HepG2 (cell line): ENCODE data around the gene AFF4. TPM values are rescaled to one million over a fixed set of nuclear protein-coding genes. Genes with fewer than 3 reads are reported as not detected.

Experiments used
- CAMTA2 ChIP-seq: sonication (generic); formaldehyde crosslinking; IDR thresholded peaks from 2 replicates; pipeline ENCODE4 v1.4.0; 2020; ENCODE audit warnings: mild to moderate bottlenecking, missing genetic modification reagents, borderline replicate concordance
- CBX2 ChIP-seq, 2 experiments: fragments of 200-600 bp in 1 of 2; sonication (generic); formaldehyde crosslinking in 1 of 2; IDR thresholded peaks; 2 replicates each; pipeline versions ENCODE4 v1.7.0 to v1.8.1; 2018 to 2022; ENCODE audit warnings: low read depth in 2 of 2, low read length in 1 of 2, mild to moderate bottlenecking in 1 of 2, missing genetic modification reagents in 1 of 2
- E2F5 ChIP-seq: sonication (generic); formaldehyde crosslinking; conservative IDR thresholded peaks from 2 replicates; pipeline ENCODE4 v1.4.0; 2020; ENCODE audit warnings: missing genetic modification reagents
- FOXC1 ChIP-seq: sonication (generic); formaldehyde crosslinking; IDR thresholded peaks from 2 replicates; pipeline ENCODE4 v1.8.0; 2022; ENCODE audit warnings: mild to moderate bottlenecking, missing genetic modification reagents, borderline replicate concordance
- GATAD2A ChIP-seq: IDR thresholded peaks from 2 replicates; pipeline ENCODE4 v1.6.1; 2016
- GLI4 ChIP-seq: sonication (generic); formaldehyde crosslinking; IDR thresholded peaks from 2 replicates; pipeline ENCODE4 v1.5.1; 2020; ENCODE audit warnings: missing genetic modification reagents, mild to moderate bottlenecking, moderate library complexity, borderline replicate concordance
- HOXA5 ChIP-seq: sonication (generic); formaldehyde crosslinking; IDR thresholded peaks from 2 replicates; pipeline ENCODE4 v1.4.0; 2020; ENCODE audit warnings: missing genetic modification reagents
- KAT2B ChIP-seq: fragments of 150-350 bp; IDR thresholded peaks from 2 replicates; pipeline ENCODE4 v1.6.1; 2014; ENCODE audit warnings: low read depth, low read length, borderline replicate concordance
- SOX5 ChIP-seq: IDR thresholded peaks from 2 replicates; pipeline ENCODE4 v1.6.1; 2016; ENCODE audit warnings: borderline replicate concordance
- SRF ChIP-seq: IDR thresholded peaks from 2 replicates; pipeline ENCODE4 v1.6.1; 2011; ENCODE audit warnings: mild to moderate bottlenecking, low read depth, low read length, moderate library complexity
- YEATS4 ChIP-seq: sonication (generic); formaldehyde crosslinking; IDR thresholded peaks from 2 replicates; pipeline ENCODE4 v1.4.0; 2020; ENCODE audit warnings: missing genetic modification reagents, borderline replicate concordance
- ZBTB25 ChIP-seq: IDR thresholded peaks from 2 replicates; pipeline ENCODE4 v1.6.1; 2018; ENCODE audit warnings: missing genetic modification reagents
- ZBTB43 ChIP-seq: sonication (generic); formaldehyde crosslinking; conservative IDR thresholded peaks from 2 replicates; pipeline ENCODE4 v1.4.0; 2020; ENCODE audit warnings: missing genetic modification reagents
- ZFAT ChIP-seq: sonication (generic); formaldehyde crosslinking; conservative IDR thresholded peaks from 2 replicates; pipeline ENCODE4 v1.8.1; 2023; ENCODE audit warnings: missing genetic modification reagents, inconsistent platforms
- ZNF180 ChIP-seq: sonication (generic); formaldehyde crosslinking; IDR thresholded peaks from 2 replicates; pipeline ENCODE4 v1.4.0; 2020; ENCODE audit warnings: low read depth, missing genetic modification reagents, borderline replicate concordance
- ZNF253 ChIP-seq: sonication (generic); formaldehyde crosslinking; IDR thresholded peaks from 2 replicates; pipeline ENCODE4 v1.8.0; 2022; ENCODE audit warnings: mild to moderate bottlenecking, missing genetic modification reagents, borderline replicate concordance
- ZNF367 ChIP-seq: sonication (generic); formaldehyde crosslinking; IDR thresholded peaks from 2 replicates; pipeline ENCODE4 v1.4.0; 2020; ENCODE audit warnings: missing genetic modification reagents, borderline replicate concordance
- ZNF546 ChIP-seq: sonication (generic); formaldehyde crosslinking; conservative IDR thresholded peaks from 2 replicates; pipeline ENCODE4 v1.8.1; 2023; ENCODE audit warnings: mild to moderate bottlenecking, missing genetic modification reagents
- ZNF563 ChIP-seq: sonication (generic); formaldehyde crosslinking; IDR thresholded peaks from 2 replicates; pipeline ENCODE4 v1.8.0; 2022; ENCODE audit warnings: mild to moderate bottlenecking, moderate library complexity, missing genetic modification reagents
- ZNF619 ChIP-seq: sonication (generic); formaldehyde crosslinking; IDR thresholded peaks from 2 replicates; pipeline ENCODE4 v1.4.0; 2020; ENCODE audit warnings: mild to moderate bottlenecking, missing genetic modification reagents
- ZNF691 ChIP-seq: sonication (generic); formaldehyde crosslinking; IDR thresholded peaks from 2 replicates; pipeline ENCODE4 v1.4.0; 2020; ENCODE audit warnings: missing genetic modification reagents, low read depth, mild to moderate bottlenecking, borderline replicate concordance
- polyA plus RNA-seq, 8 experiments: library from polyadenylated mRNA; depleted of rRNA in 3 of 8; stranded (reverse) in 7 of 8; unstranded in 1 of 8; fragments of >200 nt; fragmentation: Illumina TruSeq in 4 of 8; extraction: Trizol in 4 of 8; gene quantifications; 2 replicates each; pipeline versions ENCODE4 v1.2.1 to v1.2.3, GENCODE V29; 2011 to 2016; ENCODE audit warnings: low read depth in 4 of 8, missing spikeins in 1 of 8, mixed read lengths in 1 of 8; ENCODE audit not compliant: insufficient read depth in 1 of 8
- total RNA-seq, 5 experiments: library from RNA; depleted of rRNA; stranded (reverse); fragments of >200 nt; fragmentation: Illumina TruSeq; extraction: Trizol; gene quantifications; 2 replicates each; pipeline ENCODE4 v1.2.3, GENCODE V29; 2016; ENCODE audit warnings: low read depth in 1 of 5

The AFF4 gene
- total and polyA plus RNA-seq, 2 of the 13 experiments (the other 11 are each of a cell fraction or from before 2014, with no cell fraction given), result 22.1 to 25.5 TPM

- peak; percentile 93 for TF ChIP-seq GLI4
- peak; percentile 84 for TF ChIP-seq FOXC1 (CRISPR knock-in tag)
- no peak for TF ChIP-seq KAT2B
- TF ChIP-seq CAMTA2 (CRISPR knock-in tag), result no peak; the same call in 1 of the 2 replicates
- TF ChIP-seq SRF, result no peak
- no peak for TF ChIP-seq ZNF691 (CRISPR knock-in tag)
- peak; percentile 89; the same call in 1 of the 2 replicates for TF ChIP-seq ZNF367
- peak; percentile 73; the same call in 1 of the 2 replicates for TF ChIP-seq ZNF180
- peak; percentile 93 for TF ChIP-seq ZBTB25 (CRISPR knock-in tag)
- TF ChIP-seq E2F5 (CRISPR knock-in tag), result 0 out of 2 replicates have a peak, but pooled peaks have one; percentile 40
- peak; percentile 40; the same call in 1 of the 2 replicates for TF ChIP-seq ZBTB43
- peak; percentile 88 for TF ChIP-seq HOXA5
- TF ChIP-seq ZNF253 (CRISPR knock-in tag), result peak; percentile 48; the same call in 1 of the 2 replicates
- TF ChIP-seq GATAD2A, result peak; percentile 64
- peak; percentile 59; the same call in 1 of the 2 replicates for TF ChIP-seq SOX5 (CRISPR knock-in tag)
- TF ChIP-seq CBX2 (IDR thresholded peaks at IDR 0.05; ENCODE audit: low read depth, low read length), result no peak
- peak; percentile 13; the same call in 1 of the 2 replicates for TF ChIP-seq CBX2 (CRISPR knock-in tag; IDR thresholded peaks at IDR 0.05; ENCODE audit: low read depth)
- peak; percentile 41; the same call in 1 of the 2 replicates for TF ChIP-seq ZNF619
- TF ChIP-seq ZFAT (CRISPR knock-in tag), result no peak; the same call in none of the 2 replicates
- peak; percentile 89 for TF ChIP-seq ZNF563 (CRISPR knock-in tag)
- TF ChIP-seq YEATS4, result peak; percentile 91
- TF ChIP-seq ZNF546 (CRISPR knock-in tag), result peak; percentile 94
Measured at GRCh38 chr5:132963171-132964104, at the start of gene AFF4 (continued).
